Neural cell (in vitro differentiated cells): ENCODE results near the gene ITPRID2.

Experiments
- EZH2 ChIP-seq: fragments of 200-600, 300-800 bp; shearing (Covaris generic), sonication (generic); IDR thresholded peaks from 2 replicates; pipeline ENCODE4 v1.6.1; 2014; ENCODE audit warnings: antibody characterized with exemption, low read length, borderline replicate concordance, mild to moderate bottlenecking; ENCODE audit not compliant: insufficient read depth, poor library complexity, severe bottlenecking
- POLR2AphosphoS5 ChIP-seq: IDR thresholded peaks from 2 replicates; pipeline ENCODE4 v1.6.1; 2012
- RAD21 ChIP-seq: fragments of 450-650 bp; conservative IDR thresholded peaks from 2 replicates; pipeline ENCODE4 v1.6.1; 2014; ENCODE audit warnings: antibody characterized with exemption, mild to moderate bottlenecking, moderate library complexity
- TF ChIP-seq, protein P1 (sequence below): fragments of 450-650 bp; IDR thresholded peaks from 2 replicates; pipeline ENCODE4 v1.5.1; 2014; ENCODE audit warnings: antibody characterized with exemption, mild to moderate bottlenecking, moderate library complexity; ENCODE audit not compliant: poor library complexity, severe bottlenecking

DNA sequence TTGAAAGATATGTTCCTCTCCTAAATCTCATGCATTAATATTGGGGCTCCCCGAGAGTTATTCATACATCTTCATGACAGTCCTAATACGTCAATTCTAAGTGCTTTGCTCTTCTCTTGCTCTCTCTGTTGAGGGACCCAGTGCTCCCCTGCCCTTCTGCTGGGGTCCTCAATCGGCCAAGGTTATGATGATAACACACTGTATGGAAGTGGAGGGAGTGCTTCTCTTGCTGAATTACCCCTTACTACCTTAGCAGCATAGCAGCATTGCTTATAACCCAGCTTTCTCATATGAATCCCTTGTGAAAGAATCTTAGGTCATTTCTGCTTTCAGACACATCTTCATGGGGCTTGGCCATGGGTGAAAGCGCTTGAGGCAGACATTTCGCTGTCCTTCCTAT lies 43.2 kb downstream of the ITPRID2 start:
- no peak for TF ChIP-seq EZH2
- TF ChIP-seq, protein P1, sequence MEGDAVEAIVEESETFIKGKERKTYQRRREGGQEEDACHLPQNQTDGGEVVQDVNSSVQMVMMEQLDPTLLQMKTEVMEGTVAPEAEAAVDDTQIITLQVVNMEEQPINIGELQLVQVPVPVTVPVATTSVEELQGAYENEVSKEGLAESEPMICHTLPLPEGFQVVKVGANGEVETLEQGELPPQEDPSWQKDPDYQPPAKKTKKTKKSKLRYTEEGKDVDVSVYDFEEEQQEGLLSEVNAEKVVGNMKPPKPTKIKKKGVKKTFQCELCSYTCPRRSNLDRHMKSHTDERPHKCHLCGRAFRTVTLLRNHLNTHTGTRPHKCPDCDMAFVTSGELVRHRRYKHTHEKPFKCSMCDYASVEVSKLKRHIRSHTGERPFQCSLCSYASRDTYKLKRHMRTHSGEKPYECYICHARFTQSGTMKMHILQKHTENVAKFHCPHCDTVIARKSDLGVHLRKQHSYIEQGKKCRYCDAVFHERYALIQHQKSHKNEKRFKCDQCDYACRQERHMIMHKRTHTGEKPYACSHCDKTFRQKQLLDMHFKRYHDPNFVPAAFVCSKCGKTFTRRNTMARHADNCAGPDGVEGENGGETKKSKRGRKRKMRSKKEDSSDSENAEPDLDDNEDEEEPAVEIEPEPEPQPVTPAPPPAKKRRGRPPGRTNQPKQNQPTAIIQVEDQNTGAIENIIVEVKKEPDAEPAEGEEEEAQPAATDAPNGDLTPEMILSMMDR = no peak
- no peak for TF ChIP-seq RAD21
- no peak for TF ChIP-seq POLR2AphosphoS5
